ENCODE results near the gene ELL2.
A peak's percentile ranks its signal among the peaks of the same experiment; 100 is the strongest.

The ELL2 gene

GRCh38 chr5:95983080-95983479 lies 21.4 kb upstream of the ELL2 start:
- DNase-seq (ENCODE audit: low read depth in 3 of 3), result no peak

GRCh38 chr5:95976606-95977005 lies 15.0 kb upstream of the ELL2 start:
- DNase-seq (ENCODE audit: low read depth in 3 of 3), result no peak

DNA sequence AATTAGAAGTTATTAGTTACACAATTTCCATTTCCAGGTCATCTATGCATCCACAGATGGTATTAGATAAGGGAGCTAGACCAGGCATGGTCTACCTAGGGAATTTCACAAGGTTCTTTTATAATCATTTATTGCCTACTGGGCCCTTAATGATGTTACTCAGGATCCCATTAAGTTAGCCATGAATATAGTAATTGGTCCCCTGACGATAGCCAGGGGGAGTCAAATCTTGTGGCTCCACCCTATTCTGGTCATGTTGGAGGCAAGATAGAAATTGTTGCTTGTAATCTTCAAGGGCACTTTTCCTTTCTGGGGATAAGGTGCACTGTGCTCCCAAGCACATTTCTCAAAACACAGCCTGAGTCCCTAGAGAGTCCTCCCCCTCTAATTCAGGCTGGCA lies 14.1 kb upstream of the ELL2 start:
- no peak for DNase-seq (ENCODE audit: low read depth in 3 of 3)

DNA sequence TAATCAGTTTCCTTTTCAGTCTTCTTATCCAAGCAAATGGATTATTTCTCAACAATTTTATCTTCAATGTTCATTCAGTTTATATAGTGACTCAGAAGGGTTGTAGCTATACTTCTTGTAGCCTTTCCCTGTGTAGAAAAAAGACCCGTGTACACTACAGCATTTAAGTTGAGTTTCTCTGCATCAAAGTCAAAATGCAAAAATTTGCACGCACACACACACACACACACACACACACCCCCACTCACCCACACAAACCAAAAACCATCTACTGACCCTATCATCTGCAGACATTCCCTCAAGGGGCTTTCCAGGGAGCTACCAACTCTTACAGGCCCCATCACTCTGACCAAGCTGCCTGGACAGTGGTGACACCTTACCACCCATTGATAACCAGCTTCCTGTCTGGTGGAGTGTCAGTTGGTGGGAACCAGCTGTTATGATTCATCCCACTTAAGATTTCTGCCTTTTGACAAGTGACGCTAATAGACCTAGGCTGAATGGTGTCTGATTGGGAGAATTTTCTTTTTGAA lies 12.2 kb upstream of the ELL2 start:
- DNase-seq (ENCODE audit: low read depth in 3 of 3), result no peak

GRCh38 chr5:95972196-95972595 lies 10.5 kb upstream of the ELL2 start:
- no peak for DNase-seq (ENCODE audit: low read depth in 3 of 3)

DNA sequence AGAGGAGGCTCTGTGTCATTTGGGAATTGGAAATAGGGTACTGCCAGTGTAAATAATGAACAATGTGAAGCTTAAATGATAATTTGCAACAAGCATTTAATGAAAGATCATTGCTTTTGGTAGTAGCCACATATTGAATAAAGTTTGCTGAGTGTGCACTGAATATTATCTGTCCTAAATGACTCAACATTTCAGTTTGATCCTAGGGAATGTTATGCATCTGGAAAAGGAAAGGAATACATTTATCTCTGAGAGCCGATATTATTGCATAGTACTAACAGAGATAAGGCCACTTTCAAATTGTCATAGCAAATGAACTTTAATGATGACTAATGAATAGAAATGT lies 8.7 kb upstream of the ELL2 start:
- no peak for DNase-seq (ENCODE audit: low read depth in 3 of 3)

DNA sequence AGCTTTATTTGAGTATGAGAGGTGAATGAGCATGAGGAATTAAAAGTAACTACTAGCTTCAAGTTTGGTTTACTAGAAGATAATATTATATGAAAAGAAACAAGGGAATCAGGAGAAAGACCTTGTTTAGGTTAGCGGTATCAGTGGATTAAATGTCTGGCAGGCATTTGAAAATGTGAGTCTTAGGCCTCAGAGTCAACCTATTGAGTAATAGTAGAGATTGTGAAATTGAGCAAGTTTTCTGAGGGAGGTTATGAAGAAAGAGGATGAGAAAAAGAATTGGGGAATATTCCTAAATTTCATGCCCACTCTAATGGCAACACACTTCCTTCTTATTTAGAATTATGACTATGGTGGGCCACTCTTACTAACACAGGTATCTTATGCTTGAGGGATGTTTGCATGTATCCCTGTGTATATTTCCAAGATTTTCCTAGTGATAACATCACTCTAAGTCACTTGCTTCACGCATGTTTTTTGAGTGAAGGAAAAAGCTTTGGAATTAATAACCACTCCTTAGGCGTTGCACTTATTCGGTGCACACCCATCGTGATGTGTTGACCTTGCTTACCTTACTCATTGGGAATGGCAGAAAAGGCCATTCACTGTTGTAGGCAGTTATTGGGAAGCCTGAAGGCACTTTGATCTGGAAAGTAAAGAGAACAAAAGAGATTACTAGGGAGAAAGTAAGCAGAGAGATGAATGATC lies 8.2 kb upstream of the ELL2 start:
- no peak for DNase-seq (ENCODE audit: low read depth in 3 of 3)

DNA sequence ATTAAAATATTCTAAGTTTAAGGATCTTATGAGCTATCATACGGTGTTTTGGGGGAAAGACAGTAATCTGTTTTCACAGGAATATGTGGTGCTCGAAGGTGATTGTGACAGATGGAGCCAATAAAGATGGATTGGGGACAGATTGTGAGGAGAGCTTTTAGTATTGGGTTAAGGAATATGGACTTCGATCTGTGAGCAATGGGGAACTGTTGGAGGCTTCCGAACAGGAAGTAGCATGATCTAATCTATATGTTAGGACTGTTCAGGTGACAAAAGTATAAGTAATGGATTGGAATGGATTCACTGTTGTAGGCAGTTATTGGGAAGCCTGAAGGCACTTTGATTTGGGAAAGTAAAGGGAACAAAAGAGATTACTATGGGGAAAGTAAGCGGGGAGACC lies 7.4 kb upstream of the ELL2 start:
- no peak for DNase-seq (ENCODE audit: low read depth in 3 of 3)

DNA sequence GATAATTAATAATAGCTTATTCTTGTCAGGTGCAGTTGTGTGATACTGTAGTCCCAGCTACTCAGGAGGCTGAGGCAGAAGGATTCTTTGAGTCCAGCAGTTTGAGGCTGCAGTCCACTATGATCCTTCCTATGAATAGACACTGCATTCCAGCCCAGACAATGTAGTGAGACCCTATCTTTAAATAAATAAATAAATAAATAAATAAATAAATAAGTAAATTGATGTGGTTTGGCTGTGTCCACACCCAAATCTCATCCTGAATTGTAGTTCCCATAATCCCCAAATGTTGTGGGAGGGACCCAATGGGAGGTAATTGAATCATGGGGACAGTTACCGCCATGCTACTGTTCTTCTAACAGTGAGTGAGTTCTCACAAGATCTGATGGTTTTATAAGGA lies 5.6 kb upstream of the ELL2 start:
- DNase-seq (ENCODE audit: low read depth in 3 of 3), result no peak

DNA sequence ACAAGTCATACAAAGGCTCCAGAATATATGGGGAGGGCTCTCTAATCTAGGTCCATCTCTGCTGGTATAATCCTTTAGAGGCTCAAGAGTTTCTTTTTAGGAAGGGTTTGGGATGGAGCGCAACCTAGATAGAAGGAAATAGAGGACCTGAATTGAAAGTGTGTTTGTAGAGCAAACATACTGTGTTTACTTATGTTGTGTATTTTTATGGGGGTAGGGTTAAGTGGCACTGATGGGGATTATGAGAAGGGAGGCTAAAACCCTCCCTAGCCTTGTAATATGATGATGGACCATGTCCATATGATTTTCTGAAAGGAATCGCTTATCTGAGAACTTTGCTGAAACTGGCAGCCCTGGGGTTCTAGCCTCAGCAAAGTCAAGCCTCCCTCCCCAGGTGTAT lies 4.4 kb upstream of the ELL2 start:
- no peak for DNase-seq (ENCODE audit: low read depth in 3 of 3)

- peak in 2 of 3 donors; percentile 21 to 33 for DNase-seq (ENCODE audit: low read depth in 3 of 3)
These were observed 2.2 kb upstream of the ELL2 start for GRCh38 chr5:95963650-95964410.

GRCh38 chr5:95962785-95963184 lies 1.1 kb upstream of the ELL2 start:
- no peak for DNase-seq (ENCODE audit: low read depth in 3 of 3)

DNA sequence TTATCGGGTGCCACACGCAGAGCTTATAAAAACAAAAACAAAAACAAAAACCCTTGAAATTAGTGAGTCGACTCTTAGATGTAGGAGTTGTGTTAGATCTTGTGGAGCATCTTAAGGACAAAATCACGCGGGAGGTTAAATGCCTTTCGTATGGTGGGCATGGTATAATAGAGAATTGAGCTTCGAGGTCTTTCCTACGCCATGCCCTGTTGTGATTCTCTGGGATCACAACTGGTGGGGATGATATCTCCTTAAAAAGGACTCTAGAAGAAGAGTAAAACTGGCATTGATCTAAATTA lies 773 bp upstream of the ELL2 start:
- DNase-seq (ENCODE audit: low read depth in 3 of 3), result no peak

- DNase-seq (ENCODE audit: low read depth in 3 of 3), result peak; percentile 58 to 69 (median 65)
These were observed 709 bp downstream of the ELL2 start for GRCh38 chr5:95960667-95961616.

DNA sequence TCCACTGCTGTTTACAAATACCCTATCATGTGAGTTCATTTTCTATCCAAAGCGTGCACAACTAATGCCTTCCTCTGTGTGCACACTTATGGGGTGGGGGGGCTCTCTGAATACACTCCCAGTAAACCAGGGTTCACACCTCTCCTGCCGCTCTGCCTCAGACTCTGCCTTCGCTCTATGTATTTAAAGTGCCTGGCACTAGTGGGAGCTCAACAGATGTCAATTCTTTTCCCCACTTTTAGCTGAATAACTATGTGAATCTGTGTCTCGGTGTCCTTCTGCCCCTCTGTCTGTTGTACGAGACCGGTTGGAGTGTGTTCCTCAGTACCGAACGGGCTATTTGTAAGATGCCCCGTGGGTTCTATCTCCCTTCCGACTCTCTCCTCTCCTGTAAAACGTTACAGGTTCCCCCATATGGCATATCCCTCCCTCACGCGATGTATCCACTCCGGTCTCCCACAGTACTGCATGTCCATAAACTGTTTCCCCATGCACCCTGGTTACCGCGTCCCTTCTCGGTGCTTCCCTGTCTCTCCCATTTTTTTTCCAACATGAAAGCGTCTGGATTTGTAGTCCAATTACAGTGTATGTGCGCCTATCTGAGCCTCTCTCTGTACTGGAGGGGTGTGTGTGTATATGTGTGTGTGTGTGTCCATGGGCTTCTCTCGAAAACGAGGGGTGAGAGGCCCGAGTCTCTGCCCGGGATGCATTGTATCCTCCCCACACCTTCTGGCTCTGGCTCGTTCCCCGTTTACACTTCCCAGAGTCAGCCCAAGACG lies 1.6 kb downstream of the ELL2 start:
- DNase-seq (ENCODE audit: low read depth in 3 of 3), result no peak

DNA sequence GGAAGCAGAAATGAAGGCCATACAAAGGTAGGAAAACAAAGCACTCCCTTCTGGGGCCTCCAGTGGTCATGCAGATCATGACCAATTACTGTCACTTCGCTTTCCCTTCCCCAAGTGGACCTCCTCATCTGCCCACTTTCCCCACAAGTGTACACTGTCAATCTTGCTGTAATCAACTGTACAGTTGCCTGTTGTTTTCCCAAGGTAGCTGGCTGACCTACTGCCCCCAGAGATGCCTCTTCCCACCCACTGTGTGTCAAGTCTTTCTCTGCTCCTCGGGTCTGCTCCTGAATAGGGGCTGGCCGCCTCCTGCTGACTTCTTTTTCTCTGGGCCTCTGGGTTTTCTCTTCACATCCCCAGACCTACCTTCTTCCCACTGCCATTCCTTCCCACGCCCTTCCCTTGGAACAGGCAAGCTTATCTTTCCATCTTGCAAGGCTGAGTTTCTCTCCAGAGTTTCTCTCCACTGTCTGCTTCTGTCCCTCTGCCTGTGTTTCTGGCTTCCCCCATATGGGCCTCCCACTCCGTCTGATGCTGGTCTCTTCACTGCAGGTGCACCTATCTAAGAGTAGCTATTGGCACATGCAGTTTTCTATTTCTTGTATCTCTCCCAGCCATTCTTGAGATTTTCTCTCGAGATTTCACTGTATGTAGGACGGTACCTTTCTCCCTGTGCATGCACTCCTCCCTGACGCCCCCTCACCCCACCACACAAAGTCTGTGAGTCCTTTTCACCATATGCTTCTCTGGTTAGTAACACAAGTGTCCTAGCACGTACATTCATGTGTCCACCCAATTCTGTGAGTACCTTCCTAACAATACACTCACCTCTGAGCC lies 2.4 kb downstream of the ELL2 start:
- no peak for DNase-seq (ENCODE audit: low read depth in 3 of 3)

GRCh38 chr5:95958310-95959014 lies 3.2 kb downstream of the ELL2 start:
- no peak for DNase-seq (ENCODE audit: low read depth in 3 of 3)

DNA sequence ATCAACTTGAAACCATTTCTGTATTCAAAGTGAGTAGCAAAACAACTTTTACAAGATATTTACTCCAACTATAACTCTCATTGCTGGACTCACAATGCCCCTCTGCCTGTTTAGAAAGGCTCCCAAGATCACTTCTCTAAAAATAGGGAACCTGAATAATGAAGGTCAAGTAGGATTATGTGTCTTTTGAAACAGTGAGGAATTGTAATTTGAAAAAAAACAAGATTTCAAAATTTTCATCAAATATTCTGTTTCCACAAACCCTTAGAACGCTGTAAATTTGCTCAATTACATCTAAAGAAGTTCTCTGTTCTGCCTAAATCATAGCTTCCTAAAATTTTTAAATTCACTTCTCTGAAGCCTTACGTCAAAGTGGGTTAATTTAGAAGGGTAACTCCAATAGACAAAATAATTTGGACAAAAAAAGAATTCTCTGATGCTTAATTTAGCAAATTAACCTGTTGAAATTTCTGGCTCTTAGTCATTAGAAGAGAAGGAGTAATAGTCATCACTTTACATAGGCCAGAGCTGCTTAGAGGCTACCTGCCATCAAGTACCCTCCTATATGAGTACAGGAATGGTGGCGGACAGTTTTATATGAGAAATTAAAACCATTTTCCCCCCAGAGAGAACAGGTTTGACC lies 4.0 kb downstream of the ELL2 start:
- no peak for DNase-seq (ENCODE audit: low read depth in 3 of 3)

- no peak for DNase-seq (ENCODE audit: low read depth in 3 of 3)
These were observed 4.8 kb downstream of the ELL2 start for GRCh38 chr5:95956900-95957293.

Measured in stimulated activated CD4-positive, alpha-beta T cell treated with anti-CD3 and anti-CD28 coated beads, TNF-alpha, amount 100 ng/mL, for 48 hours (primary cell).